IPS DF 4.7 (cell line): ENCODE measurements around the gene C19orf67.

Experiments
- DNase-seq: peaks from one replicate; pipeline ENCODE4 v3.0.0-alpha.2; 2013; ENCODE audit warnings: low spot score; ENCODE audit errors: extremely low read depth

C19orf67 gene

DNA sequence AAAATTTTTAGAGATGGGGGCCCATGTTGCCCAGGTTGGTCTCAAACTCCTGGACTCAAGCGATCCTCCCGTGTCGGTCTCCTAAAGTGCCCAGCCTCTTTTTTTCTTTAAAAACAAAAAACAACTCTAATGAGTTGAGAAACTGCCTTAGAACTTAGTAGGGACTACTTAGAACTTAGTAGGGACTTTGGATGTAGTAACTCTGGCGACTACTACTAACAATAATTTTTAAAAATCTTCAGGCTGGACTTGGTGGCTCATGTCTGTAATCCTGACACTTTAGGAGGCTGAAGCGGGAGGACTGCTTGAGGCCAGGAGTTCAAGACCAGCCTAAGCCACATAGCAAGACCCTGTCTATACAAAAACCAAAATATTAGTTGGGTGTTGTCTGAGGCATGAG is 515 bp upstream of the C19orf67 start:
- no peak for DNase-seq

DNA sequence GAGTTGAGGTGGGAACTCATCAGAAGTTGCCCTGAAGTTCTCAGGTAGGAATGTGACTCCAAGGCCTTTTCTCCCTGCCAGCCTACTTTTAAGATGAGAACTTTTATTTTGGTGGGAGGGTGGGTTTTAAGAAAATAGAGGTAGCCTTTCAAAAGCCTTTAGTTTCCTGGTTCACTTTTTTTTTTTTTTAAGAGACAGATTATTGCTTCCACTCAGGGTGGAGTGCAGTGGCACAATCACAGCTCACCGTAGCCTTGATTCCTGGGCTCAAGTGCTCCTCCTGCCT is 3.0 kb downstream of the C19orf67 start:
- DNase-seq: no peak

GRCh38 chr19:14081797-14082674 is 3.5 kb downstream of the C19orf67 start:
- DNase-seq: no peak

- peak; percentile 97 for DNase-seq
Measured at GRCh38 chr19:14080887-14081796, 4.4 kb downstream of the C19orf67 start.

DNA sequence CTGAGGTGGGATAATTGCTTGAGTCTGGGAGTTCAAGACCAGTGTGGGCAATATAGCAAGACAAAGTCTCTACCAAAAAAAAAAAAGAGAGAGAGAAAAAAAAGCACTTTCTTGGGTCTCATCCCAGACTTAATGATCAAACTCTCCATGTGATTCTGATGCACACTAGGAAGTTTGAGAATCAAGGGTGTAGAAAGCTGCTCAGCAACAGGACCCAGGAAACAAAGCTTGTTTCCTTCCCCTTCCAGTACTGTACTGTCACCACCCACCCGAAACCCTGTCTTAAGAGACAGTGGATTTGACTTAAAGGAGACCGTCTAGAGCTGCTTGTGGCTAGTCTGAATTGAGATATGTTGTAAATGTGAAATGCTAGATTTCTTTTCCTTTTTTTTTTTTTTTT is 7.2 kb downstream of the C19orf67 start:
- no peak for DNase-seq

- DNase-seq: no peak
Measured at GRCh38 chr19:14073925-14074838, 11.4 kb downstream of the C19orf67 start.

DNA sequence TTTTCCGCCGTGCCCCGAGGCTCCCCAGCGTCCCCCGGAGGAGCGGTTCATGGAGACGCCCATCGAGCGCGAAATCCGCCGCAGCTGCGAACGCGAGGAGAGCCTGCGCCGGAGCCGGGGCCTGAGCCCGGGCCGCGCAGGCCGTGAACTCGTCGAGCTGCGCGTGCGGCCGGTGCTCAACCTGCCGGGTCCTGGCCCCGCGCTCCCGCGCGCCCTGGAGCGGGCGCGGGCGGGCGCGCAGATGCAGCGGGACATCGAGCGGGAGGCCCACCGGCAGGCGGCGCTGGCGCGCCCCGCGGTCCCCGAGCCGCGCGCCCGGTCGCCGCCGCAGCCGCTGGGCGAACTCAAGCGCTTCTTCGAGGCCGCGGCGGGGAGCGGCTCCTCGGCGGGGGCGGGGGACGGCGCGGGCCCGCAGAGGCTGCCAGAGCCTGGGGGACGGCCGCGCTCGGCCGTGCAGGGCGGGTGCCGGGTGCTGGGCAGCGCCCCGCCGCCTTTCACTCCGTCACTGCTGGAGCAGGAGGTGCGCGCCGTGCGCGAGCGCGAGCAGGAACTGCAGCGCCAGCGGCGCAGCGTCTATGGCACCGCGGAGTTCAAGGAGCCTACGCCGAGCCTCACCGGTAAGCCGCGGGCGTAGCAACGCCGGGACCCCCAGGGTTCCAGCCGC is 12.2 kb downstream of the C19orf67 start:
- no peak for DNase-seq

GRCh38 chr19:14072535-14073260 is 12.9 kb downstream of the C19orf67 start, which contains the start of gene MISP3:
MISP3 (plus strand) TSS chr19:14072786; CDS start chr19:14073310, 524 bp downstream.
- no peak for DNase-seq

- no peak for DNase-seq
Measured at GRCh38 chr19:14070268-14071050, 15.1 kb downstream of the C19orf67 start.

- no peak for DNase-seq
Measured at GRCh38 chr19:14066134-14066533, 19.4 kb downstream of the C19orf67 start.

- DNase-seq: no peak
Measured at GRCh38 chr19:14063105-14063504, 22.5 kb downstream of the C19orf67 start.

- no peak for DNase-seq
Measured at GRCh38 chr19:14062558-14062855, 23.1 kb downstream of the C19orf67 start.

- DNase-seq: no peak
Measured at GRCh38 chr19:14061751-14062557, 23.6 kb downstream of the C19orf67 start, which contains the start of gene PALM3. PALM3 (minus strand) TSS chr19:14062076; CDS start chr19:14061980, 96 bp downstream.

DNA sequence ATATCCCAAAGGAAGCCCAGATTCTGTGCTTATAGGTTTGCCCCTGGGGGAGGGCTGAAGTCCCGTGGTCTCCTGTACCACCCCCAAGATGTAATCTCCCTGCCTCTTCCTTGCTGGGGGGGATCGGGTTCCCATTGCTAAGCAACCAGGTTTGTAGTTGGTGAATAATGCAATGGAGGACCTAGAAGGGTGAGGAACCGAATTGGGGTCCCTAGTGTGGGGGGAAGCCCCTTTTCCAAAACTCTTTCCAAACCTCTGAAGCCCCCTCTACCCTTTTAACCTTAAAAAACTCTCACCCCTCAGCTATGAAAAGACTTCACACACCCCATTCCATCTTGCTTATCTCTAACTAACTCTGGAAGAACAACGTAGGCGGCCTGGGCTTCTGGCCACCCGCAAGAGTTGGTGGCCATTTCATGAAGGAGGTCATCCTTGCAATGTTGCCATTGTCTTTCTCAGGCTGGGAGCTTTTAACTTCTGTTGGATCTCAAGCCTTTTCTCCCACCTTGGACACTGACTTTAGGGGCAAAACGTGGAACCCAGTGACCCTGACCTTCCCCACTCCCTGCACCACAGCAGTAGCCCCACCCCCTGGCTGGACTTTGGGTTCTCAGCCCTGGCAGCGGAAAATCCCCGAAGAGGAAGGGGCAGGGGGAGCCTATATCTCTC is 24.4 kb downstream of the C19orf67 start:
- DNase-seq: no peak

GRCh38 chr19:14059652-14060155 is 25.9 kb downstream of the C19orf67 start:
- DNase-seq: no peak

GRCh38 chr19:14059093-14059480 is 26.5 kb downstream of the C19orf67 start:
- no peak for DNase-seq

GRCh38 chr19:14058182-14059092 is 27.1 kb downstream of the C19orf67 start:
- no peak for DNase-seq
